GM12878 (cell line): ENCODE measurements around the gene WRAP73. TPM values are rescaled to one million over a fixed set of nuclear protein-coding genes. Genes with fewer than 3 reads are reported as not detected.

ENCODE experiments used
- E4F1 ChIP-seq: fragments of 450-650 bp; IDR thresholded peaks from 2 replicates; pipeline ENCODE4 v1.6.1; 2018; ENCODE audit warnings: borderline replicate concordance, mild to moderate bottlenecking; ENCODE audit not compliant: partially characterized antibody
- GABPA ChIP-seq: IDR thresholded peaks from 2 replicates; pipeline ENCODE4 v1.6.1; 2014; ENCODE audit warnings: antibody characterized with exemption, low read depth, mild to moderate bottlenecking, inconsistent platforms
- HCFC1 ChIP-seq: fragments of 150-350 bp; IDR thresholded peaks from 2 replicates; pipeline ENCODE4 v1.6.1; 2014; ENCODE audit warnings: low read length
- KDM1A ChIP-seq: fragments of 200-600 bp; sonication (generic); IDR thresholded peaks from 2 replicates; pipeline ENCODE4 v1.6.1; 2016; ENCODE audit warnings: borderline replicate concordance
- MEF2A ChIP-seq: IDR thresholded peaks from 2 replicates; pipeline ENCODE4 v1.6.1; 2011; ENCODE audit warnings: low read depth, mild to moderate bottlenecking, low read length, moderate library complexity; ENCODE audit not compliant: insufficient read depth
- MXI1 ChIP-seq: fragments of 150-350 bp; IDR thresholded peaks from 2 replicates; pipeline ENCODE4 v1.6.1; 2011; ENCODE audit warnings: low read depth, mild to moderate bottlenecking, inconsistent platforms, low read length, improper control_type of control experiment
- POLR2AphosphoS2 ChIP-seq: IDR thresholded peaks from 2 replicates; pipeline ENCODE4 v1.6.1; 2011; ENCODE audit warnings: low read depth, mild to moderate bottlenecking, low read length, improper control_type of control experiment, moderate library complexity
- SUZ12 ChIP-seq: fragments of 200-600 bp; sonication (generic); IDR thresholded peaks from one replicate; pipeline ENCODE4 v1.6.1; 2018; ENCODE audit warnings: antibody characterized with exemption, mild to moderate bottlenecking; ENCODE audit not compliant: unreplicated experiment
- TAF1 ChIP-seq: IDR thresholded peaks from 2 replicates; pipeline ENCODE4 v1.6.1; 2011; ENCODE audit warnings: mild to moderate bottlenecking, low read depth, low read length, borderline replicate concordance
- ZNF274 ChIP-seq: IDR thresholded peaks from one replicate; pipeline ENCODE4 v1.8.0; 2011; ENCODE audit not compliant: insufficient read length, insufficient read depth
- ZNF592 ChIP-seq: fragments of 450-650 bp; IDR thresholded peaks from 2 replicates; pipeline ENCODE4 v1.6.1; 2017; ENCODE audit warnings: mild to moderate bottlenecking, moderate library complexity
- ZNF622 ChIP-seq: fragments of 450-650 bp; IDR thresholded peaks from 2 replicates; pipeline ENCODE4 v1.6.1; 2017; ENCODE audit warnings: mild to moderate bottlenecking, inconsistent platforms
- polyA plus RNA-seq, 11 experiments: library from polyadenylated mRNA; depleted of rRNA in 4 of 11; unstranded in 6 of 11; stranded (reverse) in 5 of 11; fragments of >200 nt; fragmentation: Nextera tagmentation in 4 of 11; fragmentation: Illumina TruSeq in 1 of 11; extraction: Ambion mirVana in 4 of 11; extraction: Trizol in 1 of 11; gene quantifications; 1 replicate in 1 of 11; 2 replicates in 10 of 11; pipeline versions ENCODE4 v1.2.1 to v1.2.3, GENCODE V29; 2011 to 2016; ENCODE audit warnings: inconsistent platforms in 2 of 11, missing spikeins in 2 of 11, low read depth in 1 of 11
- total RNA-seq, 4 experiments: library from RNA; depleted of rRNA in 3 of 4; stranded (reverse); fragments of >200 nt in 3 of 4; fragmentation: Illumina TruSeq in 1 of 4; extraction: Trizol in 1 of 4; gene quantifications; 2 replicates each; pipeline versions ENCODE4 v1.2.1 to v1.2.3, GENCODE V29; 2013 to 2021

Gene WRAP73
- total and polyA plus RNA-seq, 10 of the 15 experiments (the other 5 are each of a cell fraction or from before 2014, with no cell fraction given): 3.2 to 65.8 (median 48.0) TPM

DNA sequence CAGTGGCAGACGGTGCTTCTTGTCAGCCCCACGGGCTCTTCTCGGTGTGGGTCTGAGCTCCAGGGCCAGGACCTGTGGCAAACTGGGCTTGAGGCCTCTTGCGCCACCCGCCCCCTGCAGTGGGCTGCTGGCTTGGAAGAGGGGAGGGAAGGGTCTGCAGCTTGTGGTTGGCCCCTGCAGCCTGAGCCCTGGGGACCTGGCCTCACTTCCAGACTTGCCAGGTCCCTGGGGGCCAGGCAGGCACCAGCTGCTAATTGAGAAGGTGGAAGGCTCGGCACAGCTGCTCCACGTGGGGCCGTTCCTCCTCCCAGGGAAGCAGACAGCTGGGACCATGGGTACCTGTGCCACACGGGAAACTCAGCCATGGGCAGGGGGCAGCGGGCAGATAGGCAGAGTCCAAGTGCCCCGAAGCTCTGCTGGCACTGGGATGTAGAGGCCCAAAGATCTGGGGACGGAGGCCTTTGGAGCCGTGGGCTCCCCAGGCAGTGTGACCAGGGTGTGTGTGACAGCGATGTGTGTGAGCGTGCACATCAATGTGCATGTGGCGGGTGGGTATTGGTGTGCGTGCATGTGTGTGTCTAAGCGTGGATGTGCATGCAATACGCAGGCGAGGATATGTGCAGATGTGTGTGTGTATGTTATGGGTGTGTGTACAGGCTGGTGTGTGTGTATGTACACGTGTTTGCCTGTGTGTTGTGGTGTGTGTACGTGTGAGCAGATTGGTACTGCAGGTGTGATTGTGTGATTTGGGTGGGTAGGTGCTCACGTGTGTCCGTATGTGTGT lies 41.7 kb upstream of the WRAP73 start (continued):
- TF ChIP-seq HCFC1: no peak
- TF ChIP-seq ZNF622: no peak
- no peak for TF ChIP-seq POLR2AphosphoS2
- no peak for TF ChIP-seq E4F1
- TF ChIP-seq ZNF274: no peak
- TF ChIP-seq TAF1: no peak
- no peak for TF ChIP-seq ZNF592
- TF ChIP-seq KDM1A: no peak
- TF ChIP-seq MXI1: no peak
- no peak for TF ChIP-seq MEF2A
- no peak for TF ChIP-seq GABPA
- TF ChIP-seq SUZ12: no peak
